ENCODE results near the gene UQCRHL.

UQCRHL gene

GRCh38 chr1:15797614-15798390, 9.6 kb downstream of the UQCRHL start:
- no peak for DNase-seq (ENCODE audit: low read depth)

- no peak for DNase-seq (ENCODE audit: low read depth)
These were observed 11.4 kb downstream of the UQCRHL start for GRCh38 chr1:15796086-15796462.

- no peak for DNase-seq (ENCODE audit: low read depth)
These were observed 18.7 kb downstream of the UQCRHL start for GRCh38 chr1:15788624-15789301.

- DNase-seq (ENCODE audit: low read depth) = no peak
These were observed 20.9 kb downstream of the UQCRHL start for GRCh38 chr1:15786581-15786980.

GRCh38 chr1:15785683-15786082, 21.8 kb downstream of the UQCRHL start:
- no peak for DNase-seq (ENCODE audit: low read depth)

- DNase-seq (ENCODE audit: low read depth) = no peak
These were observed 29.3 kb downstream of the UQCRHL start for GRCh38 chr1:15777909-15778707.

GRCh38 chr1:15775706-15776105, 31.7 kb downstream of the UQCRHL start:
- no peak for DNase-seq (ENCODE audit: low read depth)

- DNase-seq (ENCODE audit: low read depth) = no peak
These were observed 35.5 kb downstream of the UQCRHL start for GRCh38 chr1:15771836-15772515.

GRCh38 chr1:15770313-15770962, 37.0 kb downstream of the UQCRHL start:
- DNase-seq (ENCODE audit: low read depth) = no peak

- no peak for DNase-seq (ENCODE audit: low read depth)
These were observed 39.1 kb downstream of the UQCRHL start for GRCh38 chr1:15768388-15768787.

GRCh38 chr1:15767941-15768340, 39.5 kb downstream of the UQCRHL start:
- no peak for DNase-seq (ENCODE audit: low read depth)

- no peak for DNase-seq (ENCODE audit: low read depth)
These were observed 41.8 kb downstream of the UQCRHL start for GRCh38 chr1:15765495-15766194.

- DNase-seq (ENCODE audit: low read depth) = no peak
These were observed 42.6 kb downstream of the UQCRHL start for GRCh38 chr1:15764890-15765289.

- DNase-seq (ENCODE audit: low read depth) = no peak
These were observed 43.1 kb downstream of the UQCRHL start for GRCh38 chr1:15764269-15764764.

GRCh38 chr1:15762546-15762945, 44.9 kb downstream of the UQCRHL start:
- no peak for DNase-seq (ENCODE audit: low read depth)

- DNase-seq (ENCODE audit: low read depth) = no peak
These were observed 45.9 kb downstream of the UQCRHL start for GRCh38 chr1:15761366-15762128.

GRCh38 chr1:15760520-15761211, 46.8 kb downstream of the UQCRHL start:
- no peak for DNase-seq (ENCODE audit: low read depth)

- no peak for DNase-seq (ENCODE audit: low read depth)
These were observed 48.3 kb downstream of the UQCRHL start for GRCh38 chr1:15758953-15759661.
